Panc1 (cell line): ENCODE data around the gene ZDBF2. TPM values are rescaled to one million over a fixed set of nuclear protein-coding genes. Genes with fewer than 3 reads are reported as not detected.

Source experiments
- ATAC-seq: fragments of 200-7000 bp; cut with Tn5 transposase; 2 replicates; pipeline ENCODE4 v1.9.1; 2020; ENCODE audit warnings: mild to moderate bottlenecking, moderate library complexity
- BruUV-seq: library from RNA; stranded (reverse); fragments of 400-500 nt; replicated peaks from 2 replicates; lab custom pipeline; 2021; lab: Mats Ljungman, UMichigan
- CTCF ChIA-PET: fragments of 300-600 bp; sonication (Branson Sonifier 250); formaldehyde crosslinking; loops from one replicate; lab custom pipeline; 2022; ENCODE audit warnings: antibody characterized with exemption; lab: Charles Lee
- POLR2A ChIA-PET: fragments of 300-600 bp; sonication (Branson Sonifier 250); formaldehyde crosslinking; loops from one replicate; lab custom pipeline; 2022; ENCODE audit warnings: antibody characterized with exemption; lab: Charles Lee
- DNase-seq: peaks from one replicate; pipeline ENCODE4 v3.0.0-alpha.2; 2010; ENCODE audit warnings: low read depth, low spot score
- H3K27ac ChIP-seq: 2 replicates; pipeline ENCODE4 v1.5.1; 2011; ENCODE audit warnings: mild to moderate bottlenecking, low read length, inconsistent platforms
- H3K27me3 ChIP-seq: fragments of 200-500 bp; sonication (Bioruptor generic); 2 replicates; pipeline ENCODE4 v1.6.0; 2014; ENCODE audit warnings: low read length, inconsistent platforms; ENCODE audit not compliant: control insufficient read depth, insufficient read depth
- H3K36me3 ChIP-seq: fragments of 200-500 bp; sonication (Bioruptor generic); 2 replicates; pipeline ENCODE4 v1.5.1; 2014; ENCODE audit warnings: inconsistent platforms, mild to moderate bottlenecking, low read length, moderate library complexity; ENCODE audit not compliant: control insufficient read depth, insufficient read depth
- H3K4me1 ChIP-seq: 2 replicates; pipeline ENCODE4 v1.5.1; 2011; ENCODE audit warnings: inconsistent platforms, mild to moderate bottlenecking, low read length, moderate library complexity; ENCODE audit not compliant: control insufficient read depth, insufficient read depth
- H3K4me3 ChIP-seq, 2 experiments: 2 replicates each; pipeline ENCODE4 v1.5.1; 2011 to 2012; ENCODE audit warnings: low read depth in 2 of 2, low read length in 2 of 2, mild to moderate bottlenecking in 2 of 2, inconsistent platforms in 1 of 2, moderate library complexity in 1 of 2
- H3K9me3 ChIP-seq: fragments of 200-500 bp; sonication (Bioruptor generic); 2 replicates; pipeline ENCODE4 v1.5.1; 2014; ENCODE audit warnings: low read depth, mild to moderate bottlenecking, inconsistent platforms, low read length, moderate library complexity; ENCODE audit not compliant: control insufficient read depth, insufficient read depth
- POLR2AphosphoS5 ChIP-seq: IDR thresholded peaks from 2 replicates; pipeline ENCODE4 v1.6.1; 2012; ENCODE audit warnings: mild to moderate bottlenecking, low read depth, low read length, moderate library complexity
- SIN3A ChIP-seq: IDR thresholded peaks from 2 replicates; pipeline ENCODE4 v1.6.1; 2012; ENCODE audit warnings: low read depth, mild to moderate bottlenecking, low read length, moderate library complexity, borderline replicate concordance; ENCODE audit not compliant: insufficient read depth
- TCF7L2 ChIP-seq: IDR thresholded peaks from 2 replicates; pipeline ENCODE4 v1.6.1; 2011; ENCODE audit warnings: mild to moderate bottlenecking, low read depth, low read length, inconsistent platforms
- in situ Hi-C: cut with HindIII; loops from 2 replicates; pipeline ENCODE4 v1.10.0; 2016; ENCODE audit warnings: low sequenced_read_pairs, low pct_unique_long_range_greater_than_20kb
- intact Hi-C: fragments of 100-400 bp; cut with micrococcal nuclease; formaldehyde crosslinking; loops from one replicate; pipeline ENCODE4 v1.10.0; 2022; ENCODE audit not compliant: unreplicated experiment
- total RNA-seq: library from RNA; stranded (reverse); gene quantifications from one replicate; pipeline ENCODE4 v1.2.1, GENCODE V29; 2021; ENCODE audit not compliant: unreplicated experiment
- TF ChIP-seq, protein P1 (sequence below): fragments of 450-650 bp; IDR thresholded peaks from 2 replicates; pipeline ENCODE4 v1.5.1; 2017; ENCODE audit warnings: mild to moderate bottlenecking
- TF ChIP-seq, protein P2 (sequence below), 2 experiments: IDR thresholded peaks; 2 replicates each; pipeline ENCODE4 v1.6.1; 2011 to 2012; ENCODE audit warnings: low read depth in 2 of 2, control low read depth in 1 of 2, low read length in 1 of 2, mild to moderate bottlenecking in 1 of 2, moderate library complexity in 1 of 2; ENCODE audit not compliant: insufficient read depth in 1 of 2

ZDBF2 gene
- total RNA-seq, 1 experiment from 2014 or later, result 4.2 TPM

DNA sequence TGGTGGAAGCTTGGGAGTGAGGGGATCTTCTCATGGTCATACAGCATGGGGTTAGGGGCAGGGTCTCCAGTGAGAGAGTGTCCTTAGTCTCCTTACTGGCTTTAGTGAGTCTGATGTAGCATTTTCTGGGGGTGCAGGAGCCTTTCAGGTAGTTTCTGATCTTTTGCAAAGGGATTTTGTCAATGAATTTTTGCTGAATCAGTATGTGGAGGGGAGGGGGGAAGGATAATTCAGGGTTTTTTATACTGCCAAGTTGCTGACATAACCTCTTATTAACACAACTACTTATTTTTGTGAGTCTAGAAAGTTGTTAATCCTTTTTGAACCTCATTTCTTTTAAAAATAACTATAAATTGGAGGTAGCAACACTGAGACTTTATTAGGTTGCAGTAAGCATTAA is 35.3 kb upstream of the ZDBF2 start:
- Histone ChIP-seq H3K27ac (no peak overlapping the region), H3K4me3 (no peak overlapping the region), H3K9me3 (no peaks in the 10 kb centered on the region), H3K36me3 (no peaks in the 10 kb centered on the region), H3K4me1 (no peaks in the 10 kb centered on the region), H3K27me3 (no peaks in the 10 kb centered on the region)
- in situ Hi-C loops (no loop called here), intact Hi-C loops (no loop called here)
- CTCF ChIA-PET, result no interaction called here
- POLR2A ChIA-PET, result no interaction called here
- TF ChIP-seq, protein P1, sequence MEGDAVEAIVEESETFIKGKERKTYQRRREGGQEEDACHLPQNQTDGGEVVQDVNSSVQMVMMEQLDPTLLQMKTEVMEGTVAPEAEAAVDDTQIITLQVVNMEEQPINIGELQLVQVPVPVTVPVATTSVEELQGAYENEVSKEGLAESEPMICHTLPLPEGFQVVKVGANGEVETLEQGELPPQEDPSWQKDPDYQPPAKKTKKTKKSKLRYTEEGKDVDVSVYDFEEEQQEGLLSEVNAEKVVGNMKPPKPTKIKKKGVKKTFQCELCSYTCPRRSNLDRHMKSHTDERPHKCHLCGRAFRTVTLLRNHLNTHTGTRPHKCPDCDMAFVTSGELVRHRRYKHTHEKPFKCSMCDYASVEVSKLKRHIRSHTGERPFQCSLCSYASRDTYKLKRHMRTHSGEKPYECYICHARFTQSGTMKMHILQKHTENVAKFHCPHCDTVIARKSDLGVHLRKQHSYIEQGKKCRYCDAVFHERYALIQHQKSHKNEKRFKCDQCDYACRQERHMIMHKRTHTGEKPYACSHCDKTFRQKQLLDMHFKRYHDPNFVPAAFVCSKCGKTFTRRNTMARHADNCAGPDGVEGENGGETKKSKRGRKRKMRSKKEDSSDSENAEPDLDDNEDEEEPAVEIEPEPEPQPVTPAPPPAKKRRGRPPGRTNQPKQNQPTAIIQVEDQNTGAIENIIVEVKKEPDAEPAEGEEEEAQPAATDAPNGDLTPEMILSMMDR, result no peak
- TF ChIP-seq SIN3A (no peak), TCF7L2 (no peak)
- BruUV-seq, result no TSS peak
- DNase-seq (no peak), ATAC-seq (no peak)

DNA sequence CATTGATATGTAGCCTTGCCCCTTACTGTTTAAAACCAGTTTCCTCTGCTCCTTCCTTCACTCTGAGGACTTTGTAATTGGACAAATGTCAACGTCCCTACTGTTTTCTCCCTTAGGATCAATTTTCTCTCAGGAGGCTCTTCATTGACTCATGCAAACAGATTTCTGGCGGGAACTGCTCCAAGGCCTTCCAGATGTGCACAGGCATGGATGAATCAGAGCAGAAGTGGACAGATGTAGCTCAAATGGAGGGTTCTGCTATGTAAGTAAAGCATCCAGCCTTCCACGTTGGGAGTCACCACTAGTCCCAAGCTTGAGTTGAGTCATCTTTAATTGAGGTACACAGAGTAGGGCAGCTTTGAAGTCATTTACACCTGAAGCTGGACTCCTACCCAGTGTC is 34.1 kb upstream of the ZDBF2 start:
- in situ Hi-C loops, result no loop called here
- BruUV-seq, result no TSS peak
- intact Hi-C loops, result no loop called here
- H3K9me3 ChIP-seq, result no peaks in the 10 kb centered on the region
- H3K4me3 ChIP-seq, result no peak overlapping the region
- DNase-seq, result no peak
- ChIA-PET CTCF (no interaction called here), POLR2A (no interaction called here)
- no peak overlapping the region for H3K27ac ChIP-seq
- no peaks in the 10 kb centered on the region for H3K36me3 ChIP-seq
- TF ChIP-seq, protein P2, sequence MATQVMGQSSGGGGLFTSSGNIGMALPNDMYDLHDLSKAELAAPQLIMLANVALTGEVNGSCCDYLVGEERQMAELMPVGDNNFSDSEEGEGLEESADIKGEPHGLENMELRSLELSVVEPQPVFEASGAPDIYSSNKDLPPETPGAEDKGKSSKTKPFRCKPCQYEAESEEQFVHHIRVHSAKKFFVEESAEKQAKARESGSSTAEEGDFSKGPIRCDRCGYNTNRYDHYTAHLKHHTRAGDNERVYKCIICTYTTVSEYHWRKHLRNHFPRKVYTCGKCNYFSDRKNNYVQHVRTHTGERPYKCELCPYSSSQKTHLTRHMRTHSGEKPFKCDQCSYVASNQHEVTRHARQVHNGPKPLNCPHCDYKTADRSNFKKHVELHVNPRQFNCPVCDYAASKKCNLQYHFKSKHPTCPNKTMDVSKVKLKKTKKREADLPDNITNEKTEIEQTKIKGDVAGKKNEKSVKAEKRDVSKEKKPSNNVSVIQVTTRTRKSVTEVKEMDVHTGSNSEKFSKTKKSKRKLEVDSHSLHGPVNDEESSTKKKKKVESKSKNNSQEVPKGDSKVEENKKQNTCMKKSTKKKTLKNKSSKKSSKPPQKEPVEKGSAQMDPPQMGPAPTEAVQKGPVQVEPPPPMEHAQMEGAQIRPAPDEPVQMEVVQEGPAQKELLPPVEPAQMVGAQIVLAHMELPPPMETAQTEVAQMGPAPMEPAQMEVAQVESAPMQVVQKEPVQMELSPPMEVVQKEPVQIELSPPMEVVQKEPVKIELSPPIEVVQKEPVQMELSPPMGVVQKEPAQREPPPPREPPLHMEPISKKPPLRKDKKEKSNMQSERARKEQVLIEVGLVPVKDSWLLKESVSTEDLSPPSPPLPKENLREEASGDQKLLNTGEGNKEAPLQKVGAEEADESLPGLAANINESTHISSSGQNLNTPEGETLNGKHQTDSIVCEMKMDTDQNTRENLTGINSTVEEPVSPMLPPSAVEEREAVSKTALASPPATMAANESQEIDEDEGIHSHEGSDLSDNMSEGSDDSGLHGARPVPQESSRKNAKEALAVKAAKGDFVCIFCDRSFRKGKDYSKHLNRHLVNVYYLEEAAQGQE (IDR thresholded peaks at IDR 0.05; ENCODE audit: insufficient read depth in 1 of 2, low read depth in 2 of 2, low read length in 1 of 2), result no peak
- TF ChIP-seq TCF7L2 (no peak), POLR2AphosphoS5 (no peak), SIN3A (no peak)
- TF ChIP-seq, protein P1, result no peak
- no peaks in the 10 kb centered on the region for H3K4me1 ChIP-seq
- H3K27me3 ChIP-seq, result no peaks in the 10 kb centered on the region
- no peak for ATAC-seq
